NCI-H1436 (cell line): ENCODE data around the gene DGKI.
A peak's percentile ranks its signal among the peaks of the same experiment; 100 is the strongest.
"Not testable (repeated sequence)": the region's sequence is repeated elsewhere in the genome, so short reads cannot be mapped to it uniquely, and the experiment has no call there.

Experiments
- DNase-seq: peaks from one replicate; lab custom pipeline; 2025; lab: John Stamatoyannopoulos, UW

Gene DGKI

GRCh38 chr7:137835486-137836112 is 11.2 kb downstream of the DGKI start:
- DNase-seq, result no peak

GRCh38 chr7:137834552-137834951 is 12.2 kb downstream of the DGKI start:
- DNase-seq, result no peak

GRCh38 chr7:137832990-137833389 is 13.8 kb downstream of the DGKI start:
- not testable (repeated sequence) for DNase-seq

- DNase-seq, result no peak
Measured at GRCh38 chr7:137832382-137832781, 14.4 kb downstream of the DGKI start.

- DNase-seq, result not testable (repeated sequence)
Measured at GRCh38 chr7:137831555-137831954, 15.2 kb downstream of the DGKI start.

GRCh38 chr7:137829337-137829992 is 17.3 kb downstream of the DGKI start:
- DNase-seq, result no peak

GRCh38 chr7:137828456-137828855 is 18.3 kb downstream of the DGKI start:
- no peak for DNase-seq

GRCh38 chr7:137825489-137825888 is 21.3 kb downstream of the DGKI start:
- no peak for DNase-seq

- DNase-seq, result peak; percentile 89
Measured at GRCh38 chr7:137820677-137821420, 25.9 kb downstream of the DGKI start.

GRCh38 chr7:137820156-137820555 is 26.6 kb downstream of the DGKI start:
- DNase-seq, result peak; percentile 44

- DNase-seq, result no peak
Measured at GRCh38 chr7:137818036-137818435, 28.7 kb downstream of the DGKI start.

- DNase-seq, result no peak
Measured at GRCh38 chr7:137816696-137817320, 30.0 kb downstream of the DGKI start.

- no peak for DNase-seq
Measured at GRCh38 chr7:137813541-137813940, 33.2 kb downstream of the DGKI start.

GRCh38 chr7:137810248-137810647 is 36.5 kb downstream of the DGKI start:
- no peak for DNase-seq

- peak; percentile 66 for DNase-seq
Measured at GRCh38 chr7:137804836-137805235, 41.9 kb downstream of the DGKI start.

GRCh38 chr7:137801491-137801890 is 45.3 kb downstream of the DGKI start:
- DNase-seq, result no peak

- no peak for DNase-seq
Measured at GRCh38 chr7:137801003-137801402, 45.8 kb downstream of the DGKI start.

GRCh38 chr7:137798073-137798763 is 48.6 kb downstream of the DGKI start:
- no peak for DNase-seq

- no peak for DNase-seq
Measured at GRCh38 chr7:137795211-137795610, 51.6 kb downstream of the DGKI start.

- no peak for DNase-seq
Measured at GRCh38 chr7:137791930-137792329, 54.8 kb downstream of the DGKI start.

GRCh38 chr7:137790828-137791227 is 55.9 kb downstream of the DGKI start:
- no peak for DNase-seq
